ENCODE results near the gene SNCB. TPM values are rescaled to one million over a fixed set of nuclear protein-coding genes. Genes with fewer than 3 reads are reported as not detected.

SNCB gene
- total RNA-seq, 1 donor from 2014 or later: not detected

DNA sequence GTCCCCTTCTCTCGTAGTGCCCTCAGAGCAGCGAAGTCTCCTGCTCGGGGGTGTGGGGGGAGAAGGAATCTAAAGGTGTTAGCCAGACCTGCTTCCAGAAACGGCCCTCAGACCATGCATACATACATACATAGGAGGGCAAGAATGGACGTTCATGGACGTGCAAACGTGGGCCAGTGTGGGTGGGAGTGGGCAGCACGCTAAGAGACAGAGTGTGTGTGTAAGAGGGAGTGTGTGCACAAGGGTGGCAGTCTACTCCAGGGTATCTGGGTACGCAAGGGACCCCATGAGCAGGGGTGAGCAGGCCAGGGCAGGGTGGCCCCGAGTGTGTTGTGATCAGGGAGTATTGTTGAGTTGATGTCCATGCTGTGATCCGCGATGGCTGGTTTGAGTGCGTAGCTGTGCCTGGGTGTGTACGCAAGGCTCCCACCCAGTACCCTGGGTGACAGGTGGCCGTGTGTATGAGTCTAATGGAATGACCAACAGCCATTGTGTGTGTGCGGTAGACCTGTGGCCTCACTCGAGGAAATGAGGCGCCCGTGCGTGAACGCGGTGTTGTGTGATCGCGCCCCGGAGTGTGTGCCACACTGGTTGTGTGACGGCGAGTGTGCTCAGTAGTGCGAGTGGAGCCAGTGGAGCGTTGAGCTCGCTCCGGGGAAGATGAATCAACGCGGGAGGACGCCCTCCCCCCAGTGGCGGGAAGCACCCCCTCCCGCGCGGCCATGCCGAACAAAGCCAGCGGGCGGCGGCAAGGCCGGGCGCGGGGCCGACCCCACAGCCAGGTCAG, 21.2 kb downstream of the SNCB start:
- TF ChIP-seq, protein P1, sequence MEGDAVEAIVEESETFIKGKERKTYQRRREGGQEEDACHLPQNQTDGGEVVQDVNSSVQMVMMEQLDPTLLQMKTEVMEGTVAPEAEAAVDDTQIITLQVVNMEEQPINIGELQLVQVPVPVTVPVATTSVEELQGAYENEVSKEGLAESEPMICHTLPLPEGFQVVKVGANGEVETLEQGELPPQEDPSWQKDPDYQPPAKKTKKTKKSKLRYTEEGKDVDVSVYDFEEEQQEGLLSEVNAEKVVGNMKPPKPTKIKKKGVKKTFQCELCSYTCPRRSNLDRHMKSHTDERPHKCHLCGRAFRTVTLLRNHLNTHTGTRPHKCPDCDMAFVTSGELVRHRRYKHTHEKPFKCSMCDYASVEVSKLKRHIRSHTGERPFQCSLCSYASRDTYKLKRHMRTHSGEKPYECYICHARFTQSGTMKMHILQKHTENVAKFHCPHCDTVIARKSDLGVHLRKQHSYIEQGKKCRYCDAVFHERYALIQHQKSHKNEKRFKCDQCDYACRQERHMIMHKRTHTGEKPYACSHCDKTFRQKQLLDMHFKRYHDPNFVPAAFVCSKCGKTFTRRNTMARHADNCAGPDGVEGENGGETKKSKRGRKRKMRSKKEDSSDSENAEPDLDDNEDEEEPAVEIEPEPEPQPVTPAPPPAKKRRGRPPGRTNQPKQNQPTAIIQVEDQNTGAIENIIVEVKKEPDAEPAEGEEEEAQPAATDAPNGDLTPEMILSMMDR (IDR thresholded peaks at IDR 0.05): no peak
- TF ChIP-seq POLR2AphosphoS5 (IDR thresholded peaks at IDR 0.05; ENCODE audit: insufficient read depth in 1 of 2, low read depth in 1 of 2): no peak
- no peak for TF ChIP-seq POLR2A (IDR thresholded peaks at IDR 0.05)
- H3K27ac ChIP-seq: no peak overlapping the region
- H3K36me3 ChIP-seq: no peaks in the 10 kb centered on the region
- no peaks in the 10 kb centered on the region for H3K9me3 ChIP-seq
- H3K4me3 ChIP-seq: peak overlapping the region; percentile 55 to 57
- intact Hi-C loops (cut with DNase I): no loop called here
- no peaks in the 10 kb centered on the region for H3K27me3 ChIP-seq
- peaks cover 9% of the 10 kb centered on the region for H3K4me1 ChIP-seq
- no peak for DNase-seq (ENCODE audit: extremely low spot score in 2 of 2)

DNA sequence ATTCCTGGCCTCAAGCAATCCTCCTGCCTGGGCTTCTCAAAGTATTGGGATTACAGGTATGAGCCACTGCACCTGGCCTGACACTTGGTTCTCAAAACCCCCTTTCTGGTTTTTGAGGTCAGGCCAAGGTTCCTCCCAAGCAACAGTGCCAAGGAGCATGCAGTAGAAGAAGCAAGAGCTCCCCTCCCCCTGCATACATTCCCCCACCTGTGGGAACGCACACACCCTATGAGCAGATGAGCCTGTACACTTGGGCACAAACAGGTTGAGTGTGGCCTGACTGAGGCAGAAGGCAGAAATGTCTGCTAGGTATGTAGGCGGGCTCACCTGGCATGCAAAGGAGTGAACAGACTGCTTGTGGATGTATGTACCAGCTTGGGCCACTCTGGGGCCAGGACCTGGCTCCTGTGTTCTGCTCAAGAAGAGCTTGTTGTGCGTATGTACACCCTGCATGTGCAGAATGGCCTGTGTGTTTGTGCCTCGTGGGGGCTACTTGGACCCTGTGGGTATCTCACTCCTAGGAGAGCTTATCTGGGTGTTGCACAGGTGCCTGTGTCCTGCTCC, 22.1 kb downstream of the SNCB start:
- Histone ChIP-seq H3K36me3 (no peaks in the 10 kb centered on the region), H3K27me3 (no peaks in the 10 kb centered on the region), H3K4me3 (no peak overlapping the region), H3K4me1 (peaks cover 9% of the 10 kb centered on the region), H3K9me3 (no peaks in the 10 kb centered on the region), H3K27ac (no peak overlapping the region)
- intact Hi-C loops (cut with DNase I): no loop called here
- no peak for DNase-seq (ENCODE audit: extremely low spot score in 2 of 2)
- TF ChIP-seq POLR2AphosphoS5 (IDR thresholded peaks at IDR 0.05; ENCODE audit: insufficient read depth in 1 of 2, low read depth in 1 of 2) (no peak), POLR2A (IDR thresholded peaks at IDR 0.05) (no peak)
- TF ChIP-seq, protein P1 (IDR thresholded peaks at IDR 0.05): no peak

DNA sequence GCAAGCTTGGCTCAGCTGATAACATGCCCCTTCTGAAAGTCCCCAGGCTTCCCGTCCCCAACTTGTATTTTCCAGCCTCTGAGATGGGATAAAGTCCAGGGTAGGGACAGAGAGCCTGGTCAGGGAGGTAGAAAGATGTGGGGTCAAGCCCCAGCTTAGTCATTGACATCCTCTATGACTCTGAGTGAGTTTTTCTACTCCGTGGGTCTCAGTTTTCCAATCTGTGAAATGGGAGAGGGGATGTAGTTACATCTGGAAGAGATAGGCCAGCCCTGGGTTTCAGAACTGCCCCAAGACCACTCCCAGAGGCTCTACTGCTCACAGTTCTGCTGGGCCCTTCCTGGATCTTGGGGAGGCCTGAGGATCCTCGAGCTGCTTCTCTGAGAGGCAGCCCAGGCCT, 23.5 kb downstream of the SNCB start:
- H3K36me3 ChIP-seq: no peaks in the 10 kb centered on the region
- H3K9me3 ChIP-seq: no peaks in the 10 kb centered on the region
- no peak for DNase-seq (ENCODE audit: extremely low spot score in 2 of 2)
- no peak for TF ChIP-seq POLR2A (IDR thresholded peaks at IDR 0.05)
- no peak for TF ChIP-seq POLR2AphosphoS5 (IDR thresholded peaks at IDR 0.05; ENCODE audit: insufficient read depth in 1 of 2, low read depth in 1 of 2)
- intact Hi-C loops (cut with DNase I): no loop called here
- no peaks in the 10 kb centered on the region for H3K27me3 ChIP-seq
- no peak overlapping the region for H3K27ac ChIP-seq
- no peak overlapping the region for H3K4me3 ChIP-seq
- peaks cover 9% of the 10 kb centered on the region for H3K4me1 ChIP-seq

DNA sequence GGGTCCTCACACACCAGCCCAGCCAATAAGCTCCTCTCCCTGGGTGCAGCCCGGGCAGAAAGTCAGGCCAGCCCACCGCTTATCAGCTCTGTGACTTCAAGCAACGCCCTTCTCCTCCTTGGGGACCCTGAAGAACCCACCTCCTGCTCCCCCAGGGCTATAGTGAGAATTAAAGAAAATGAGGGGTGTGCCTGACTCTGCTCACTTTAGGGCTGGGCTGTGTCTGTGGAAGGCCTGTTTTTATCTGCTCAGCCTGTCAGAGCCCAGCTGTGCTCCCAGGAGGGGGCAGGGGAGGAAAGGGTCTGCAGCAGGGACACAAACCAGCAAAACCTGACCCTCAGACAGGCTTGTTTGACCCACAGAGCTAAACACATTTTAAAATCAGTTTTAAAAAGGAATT, 24.3 kb downstream of the SNCB start:
- TF ChIP-seq, protein P1 (IDR thresholded peaks at IDR 0.05): no peak
- TF ChIP-seq POLR2AphosphoS5 (IDR thresholded peaks at IDR 0.05; ENCODE audit: insufficient read depth in 1 of 2, low read depth in 1 of 2) (no peak), POLR2A (IDR thresholded peaks at IDR 0.05) (no peak)
- Histone ChIP-seq H3K27ac (no peak overlapping the region), H3K4me3 (no peak overlapping the region), H3K4me1 (peaks cover 9% of the 10 kb centered on the region), H3K27me3 (no peaks in the 10 kb centered on the region), H3K36me3 (no peaks in the 10 kb centered on the region), H3K9me3 (no peaks in the 10 kb centered on the region)
- DNase-seq (ENCODE audit: extremely low spot score in 2 of 2): no peak
- intact Hi-C loops (cut with DNase I): no loop called here

DNA sequence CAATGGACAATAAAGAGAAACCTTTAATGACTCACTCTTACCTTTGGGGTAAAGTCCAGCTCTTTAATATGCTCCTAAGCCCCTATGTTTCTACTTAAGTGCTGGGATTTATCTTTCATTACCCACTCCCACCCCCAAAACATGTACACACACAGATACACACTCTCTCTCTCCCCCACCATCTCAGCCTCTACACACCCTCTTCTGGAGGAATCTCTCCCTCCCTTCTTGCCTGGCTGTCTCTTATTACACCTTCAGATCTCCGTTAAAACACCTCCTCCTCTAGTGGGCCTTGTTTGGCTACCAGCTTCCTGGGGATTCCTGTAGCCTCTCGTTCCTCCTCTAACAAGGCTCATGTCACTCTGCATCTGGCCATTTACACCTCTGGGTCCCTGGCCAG, 27.2 kb downstream of the SNCB start:
- DNase-seq (ENCODE audit: extremely low spot score in 2 of 2): no peak
- TF ChIP-seq POLR2AphosphoS5 (IDR thresholded peaks at IDR 0.05; ENCODE audit: insufficient read depth in 1 of 2, low read depth in 1 of 2) (no peak), POLR2A (IDR thresholded peaks at IDR 0.05) (no peak)
- TF ChIP-seq, protein P1 (IDR thresholded peaks at IDR 0.05): no peak
- H3K4me3 ChIP-seq: no peak overlapping the region
- no peaks in the 10 kb centered on the region for H3K27me3 ChIP-seq
- H3K36me3 ChIP-seq: no peaks in the 10 kb centered on the region
- H3K9me3 ChIP-seq: no peaks in the 10 kb centered on the region
- no peaks in the 10 kb centered on the region for H3K4me1 ChIP-seq
- intact Hi-C loops (cut with DNase I): no loop called here
- no peak overlapping the region for H3K27ac ChIP-seq

All from vagina (tissue), 2 donors.